GM12872 (cell line): ENCODE results near the gene LBP.

Source experiments
- CTCF ChIP-seq: IDR thresholded peaks from 3 replicates; pipeline ENCODE4 v1.5.1; 2011; ENCODE audit warnings: low read depth, mild to moderate bottlenecking, low read length, moderate library complexity; ENCODE audit not compliant: insufficient read depth

The LBP gene

GRCh38 chr20:38346247-38346651, at the start of gene LBP:
TSS of gene LBP (plus strand) at chr20:38346482. CDS start at chr20:38346517, 35 bp downstream.
- TF ChIP-seq CTCF: no peak

- TF ChIP-seq CTCF: no peak
Measured at GRCh38 chr20:38297916-38298674, 48.2 kb upstream of the LBP start.

GRCh38 chr20:38298768-38299288, 47.5 kb upstream of the LBP start:
- no peak for TF ChIP-seq CTCF

- no peak for TF ChIP-seq CTCF
Measured at GRCh38 chr20:38299963-38300362, 46.3 kb upstream of the LBP start.

GRCh38 chr20:38300438-38300837, 45.8 kb upstream of the LBP start:
- TF ChIP-seq CTCF: no peak

- no peak for TF ChIP-seq CTCF
Measured at GRCh38 chr20:38301309-38301708, 45.0 kb upstream of the LBP start.

- no peak for TF ChIP-seq CTCF
Measured at GRCh38 chr20:38302786-38303185, 43.5 kb upstream of the LBP start.
